G401.6 (cell line): ENCODE data around the gene CPS1.
A peak's percentile ranks its signal among the peaks of the same experiment; 100 is the strongest.

Source experiments
- FAIRE-seq: peaks from 2 replicates; lab custom pipeline; 2012; peaks lifted over from hg19 to GRCh38; lab: Jason Lieb, UNC

Gene CPS1

DNA sequence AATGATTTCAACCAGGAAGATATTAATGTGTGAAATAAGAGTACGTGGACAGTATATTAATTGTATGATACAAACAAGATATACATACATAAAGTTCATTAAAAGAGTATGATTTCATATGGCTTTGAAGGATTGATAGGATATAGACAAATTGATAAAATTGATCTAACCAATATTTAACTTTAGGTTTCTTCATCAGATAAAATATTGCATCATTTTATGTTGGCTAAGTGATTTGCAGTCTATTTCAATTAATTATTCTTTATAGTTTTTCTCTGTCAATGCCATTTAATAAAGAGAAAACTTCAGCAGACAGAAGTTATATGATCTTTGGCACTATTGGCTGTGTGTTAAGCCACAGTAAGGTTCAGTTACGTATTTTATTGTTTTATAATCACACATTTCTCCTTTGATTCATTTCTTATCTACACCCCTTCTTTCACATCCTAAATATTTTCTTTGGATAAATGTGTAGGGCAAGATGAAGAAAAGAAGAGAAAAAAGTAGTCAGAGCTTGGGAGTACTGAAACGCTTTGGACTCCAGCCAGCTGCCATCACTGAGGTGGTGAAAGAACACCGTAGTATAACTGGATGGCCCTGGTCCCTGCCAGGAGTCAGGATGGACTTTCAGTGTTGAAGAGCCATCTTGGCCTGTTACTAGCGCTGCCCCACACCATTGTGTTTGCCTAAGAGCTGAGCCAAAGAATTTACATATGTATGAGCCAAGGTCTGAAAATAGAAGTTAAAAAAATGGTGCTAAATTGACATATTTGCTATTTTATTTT is 9.8 kb upstream of the CPS1 start:
- FAIRE-seq, result no peak

DNA sequence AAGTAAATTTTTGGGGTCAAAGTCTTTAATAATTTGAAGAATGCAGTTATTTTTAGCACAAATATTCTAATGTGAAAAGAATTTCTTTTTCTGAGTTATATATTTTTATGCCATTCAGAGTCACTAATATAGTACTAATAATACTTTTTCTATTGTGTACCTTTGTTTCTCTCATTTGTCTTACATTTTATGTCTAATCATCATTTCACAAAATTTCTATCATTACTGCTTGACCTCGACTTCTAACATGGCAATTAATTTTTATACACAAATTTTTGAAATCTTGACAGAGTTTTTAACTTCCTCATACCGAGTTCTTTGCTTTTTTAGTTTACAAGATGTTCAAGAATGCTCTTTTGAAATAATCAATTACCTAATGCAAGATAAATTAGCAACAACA is 8.4 kb upstream of the CPS1 start:
- no peak for FAIRE-seq

DNA sequence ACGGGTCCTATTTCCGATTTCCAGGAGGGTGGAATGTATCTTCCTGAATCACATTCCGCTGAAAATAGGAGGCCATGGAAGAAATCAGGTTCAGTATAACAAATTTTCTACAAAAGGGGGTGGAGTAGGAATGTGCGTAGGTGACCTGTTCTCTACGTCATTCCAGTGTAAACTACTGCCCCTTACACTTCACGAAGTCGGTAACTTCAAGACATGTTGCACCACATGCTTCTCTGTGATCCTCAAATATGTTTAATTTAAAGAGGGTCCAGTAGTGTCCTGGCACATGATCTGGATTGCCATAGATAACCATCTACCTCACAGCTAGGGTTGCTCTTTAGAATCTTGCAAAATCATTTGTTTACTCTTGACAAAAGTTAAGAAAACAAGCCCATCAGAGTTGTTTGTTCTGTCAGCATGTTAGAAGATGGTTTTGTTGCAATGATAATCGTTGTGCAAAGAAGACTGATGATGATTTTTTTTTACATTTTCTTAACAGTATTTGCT is 7.5 kb upstream of the CPS1 start:
- FAIRE-seq, result no peak

DNA sequence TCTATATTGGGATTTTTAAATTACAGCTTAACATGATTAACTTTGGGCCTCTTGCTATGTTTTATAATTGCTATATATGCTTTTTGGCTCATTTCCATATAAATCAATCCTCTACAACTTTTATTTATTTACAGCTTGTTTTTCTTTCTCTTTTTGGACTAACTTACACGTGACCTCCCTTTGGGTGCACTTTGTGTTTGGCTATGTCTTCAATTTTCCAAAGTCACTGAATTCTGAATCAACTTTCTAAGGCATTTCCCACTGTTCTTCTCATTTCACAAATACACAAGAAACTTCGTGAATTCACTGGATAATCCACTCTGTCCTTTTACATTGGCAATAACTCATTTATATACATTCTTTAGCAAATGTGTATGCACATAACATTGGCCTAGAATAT is 5.4 kb upstream of the CPS1 start:
- FAIRE-seq, result no peak

GRCh38 chr2:210553373-210553772 is 3.0 kb upstream of the CPS1 start:
- no peak for FAIRE-seq

GRCh38 chr2:210555555-210555954 is 844 bp upstream of the CPS1 start:
- no peak for FAIRE-seq

DNA sequence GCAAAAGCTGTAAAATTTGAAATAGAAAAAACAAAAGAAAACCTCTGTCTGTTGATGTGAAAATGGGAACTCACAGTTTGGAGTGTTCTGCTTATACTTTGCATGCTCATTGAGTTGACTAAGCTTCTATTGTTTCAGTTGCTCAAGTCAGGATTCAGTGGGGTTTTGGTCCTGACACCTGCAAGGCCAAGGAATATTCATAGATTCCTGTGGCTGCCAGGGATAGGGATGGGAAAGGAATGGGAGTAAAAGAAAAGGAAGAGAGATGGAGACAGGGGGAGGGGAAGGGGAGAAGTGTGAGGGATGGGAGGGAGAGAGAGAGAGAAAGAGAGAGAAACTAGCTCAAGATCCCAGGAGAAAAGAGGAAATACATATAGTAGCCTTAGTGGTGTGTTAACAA is 1.3 kb downstream of the CPS1 start:
- FAIRE-seq, result no peak

DNA sequence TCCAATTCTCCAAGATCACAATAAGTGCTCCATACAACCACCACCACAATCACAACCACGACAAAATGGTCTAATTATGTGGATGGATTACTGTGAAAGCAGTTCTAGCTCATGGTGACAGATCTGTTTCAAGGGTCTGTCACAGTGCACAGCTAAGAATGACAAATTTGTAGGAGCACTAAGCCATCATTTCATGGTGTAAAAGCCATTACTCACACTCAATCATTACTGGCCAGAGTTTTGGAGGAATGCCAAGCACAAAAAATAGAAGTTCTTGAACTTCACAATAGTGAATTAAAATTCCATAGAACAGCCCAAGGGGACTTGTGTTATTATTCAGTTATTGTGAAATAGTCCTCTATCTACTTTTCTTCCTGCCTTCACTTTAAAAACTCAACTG is 2.3 kb downstream of the CPS1 start:
- FAIRE-seq, result no peak

- no peak for FAIRE-seq
Observed at GRCh38 chr2:210559182-210559581, 2.8 kb downstream of the CPS1 start.

DNA sequence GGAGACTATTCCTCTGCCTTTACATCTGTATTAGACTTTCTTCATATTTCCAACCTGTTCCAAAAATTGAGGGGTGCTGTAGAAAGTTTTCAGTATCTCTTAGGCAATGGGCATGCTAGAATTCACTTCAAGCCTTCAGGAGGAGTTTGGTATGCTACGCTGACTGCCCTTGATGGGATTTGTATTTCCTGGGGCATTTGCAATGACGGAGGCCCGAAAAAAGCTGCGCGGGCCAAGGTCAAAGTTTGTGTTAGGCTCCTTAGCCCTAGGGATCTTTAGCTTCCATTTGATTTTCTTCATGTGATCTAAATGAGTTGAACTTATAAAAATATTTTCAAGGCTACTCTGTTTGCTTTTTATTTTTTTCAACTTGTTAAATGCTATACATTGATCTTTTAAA is 5.1 kb downstream of the CPS1 start:
- FAIRE-seq, result no peak

DNA sequence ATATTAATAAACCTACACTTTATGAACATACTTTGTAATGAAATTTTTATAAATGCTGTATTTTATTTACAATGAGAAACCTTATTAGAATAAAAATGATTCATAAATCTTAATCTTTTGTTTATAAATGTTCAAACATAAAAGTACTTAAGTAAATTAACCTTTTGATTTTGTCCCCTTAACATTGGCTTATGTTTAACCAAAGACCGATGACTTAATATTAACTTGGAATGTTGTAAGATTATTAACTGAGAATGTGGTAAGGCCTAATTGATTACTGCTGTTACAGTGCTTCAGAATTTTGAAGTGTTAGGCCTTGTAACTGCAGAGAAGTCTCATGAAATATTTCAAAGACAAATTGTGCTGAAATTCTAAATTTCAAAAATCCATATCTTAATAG is 5.7 kb downstream of the CPS1 start:
- no peak for FAIRE-seq

- no peak for FAIRE-seq
Observed at GRCh38 chr2:210562502-210563080, 6.2 kb downstream of the CPS1 start.

DNA sequence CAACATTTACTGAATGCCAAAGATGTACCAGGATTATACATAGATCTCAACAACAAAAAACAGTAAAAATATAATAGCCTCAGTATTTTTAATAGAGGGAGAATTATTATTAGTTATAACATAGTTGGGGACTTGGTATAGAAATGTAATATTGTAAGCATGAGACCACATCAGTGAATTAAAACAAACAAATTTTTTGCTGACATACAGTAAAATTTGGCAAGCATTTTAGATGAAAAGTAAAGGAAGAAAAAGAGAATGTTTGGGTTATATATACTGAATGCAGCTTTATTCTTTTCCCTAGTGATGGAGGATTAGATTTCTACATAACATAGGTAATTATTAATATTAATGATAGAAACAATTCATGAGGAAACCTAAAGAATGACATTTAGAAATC is 10.9 kb downstream of the CPS1 start:
- peak; percentile 17 for FAIRE-seq

DNA sequence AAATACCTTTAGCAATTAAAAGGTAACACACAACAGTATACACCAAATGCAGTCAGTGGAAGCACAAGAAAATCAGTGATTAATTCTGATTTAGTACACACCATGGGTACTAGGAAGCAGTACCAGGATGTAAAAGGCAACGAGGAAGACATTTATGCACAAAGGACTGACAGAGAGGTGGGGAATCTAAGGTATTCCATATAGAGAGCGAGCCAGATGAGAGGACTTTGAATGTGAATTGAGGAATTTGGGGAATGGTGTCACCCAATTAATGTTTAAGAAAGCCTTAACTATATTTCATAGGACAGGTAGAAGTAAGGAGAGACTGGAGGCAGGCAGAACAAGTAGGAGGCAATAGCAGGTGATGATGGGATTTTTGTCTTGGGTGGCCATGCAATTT is 11.7 kb downstream of the CPS1 start:
- FAIRE-seq, result no peak

GRCh38 chr2:210577263-210578071 is 21.1 kb downstream of the CPS1 start:
- peak; percentile 88 for FAIRE-seq

GRCh38 chr2:210584834-210585233 is 28.4 kb downstream of the CPS1 start:
- no peak for FAIRE-seq

- no peak for FAIRE-seq
Observed at GRCh38 chr2:210586381-210586780, 30.0 kb downstream of the CPS1 start.

GRCh38 chr2:210591663-210592062 is 35.3 kb downstream of the CPS1 start:
- no peak for FAIRE-seq

DNA sequence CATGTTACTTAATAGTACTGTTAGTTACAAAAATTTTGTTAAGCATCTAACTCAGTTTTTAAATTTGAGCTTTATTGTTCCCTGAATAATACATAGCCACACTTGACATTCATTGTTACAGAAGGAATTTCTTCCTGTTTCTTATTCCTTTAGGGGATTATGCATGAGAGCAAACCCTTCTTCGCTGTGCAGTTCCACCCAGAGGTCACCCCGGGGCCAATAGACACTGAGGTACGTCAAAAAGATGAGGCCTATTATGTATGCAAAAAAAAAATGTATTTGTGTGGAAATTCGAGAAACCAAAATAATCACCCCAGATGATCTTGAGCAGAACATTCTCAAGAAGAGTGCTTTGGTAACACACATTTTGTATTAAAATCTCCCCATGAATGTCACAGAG is 36.3 kb downstream of the CPS1 start:
- no peak for FAIRE-seq

DNA sequence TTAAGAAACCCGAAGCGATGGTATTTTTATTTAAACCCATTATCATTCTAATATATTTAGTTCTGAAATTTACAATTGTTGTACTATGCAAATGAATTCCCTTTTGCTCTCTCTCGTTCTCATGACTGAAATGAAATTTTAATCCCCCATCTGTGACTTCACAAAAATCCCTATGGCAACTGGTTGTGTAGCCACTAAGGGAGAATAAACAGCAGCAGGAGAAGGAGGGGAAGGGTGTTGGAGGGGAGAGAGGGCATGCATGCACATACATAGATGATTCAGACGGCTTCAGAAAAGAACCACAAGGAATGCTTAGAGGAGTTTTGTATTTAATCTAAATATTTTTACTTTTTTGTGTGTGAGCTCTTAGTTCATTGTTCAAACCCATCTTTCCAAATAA is 36.8 kb downstream of the CPS1 start:
- no peak for FAIRE-seq

- no peak for FAIRE-seq
Observed at GRCh38 chr2:210598219-210598618, 41.8 kb downstream of the CPS1 start.

GRCh38 chr2:210599476-210599875 is 43.1 kb downstream of the CPS1 start:
- FAIRE-seq, result no peak

DNA sequence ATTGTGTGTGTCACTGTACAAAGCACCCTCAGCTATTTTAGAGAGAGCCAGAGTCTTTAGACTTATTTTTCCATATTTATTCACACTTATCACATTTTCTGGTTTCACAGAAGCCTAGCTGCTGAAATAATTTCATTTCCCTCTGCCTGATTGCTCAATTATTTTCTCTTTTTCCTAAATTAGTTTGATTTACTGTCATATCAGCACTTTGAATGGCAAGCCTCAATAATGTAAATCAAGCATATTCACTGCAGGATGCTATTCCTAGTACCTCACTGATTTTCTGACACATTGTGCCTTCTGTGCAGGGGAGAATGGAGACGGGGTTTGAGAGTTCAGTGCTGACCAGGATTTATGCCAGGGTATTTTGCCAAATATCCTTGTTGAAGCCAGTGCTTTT is 48.3 kb downstream of the CPS1 start:
- FAIRE-seq, result no peak
